A673 (cell line): ENCODE data around the gene WDR76. TPM values are rescaled to one million over a fixed set of nuclear protein-coding genes. Genes with fewer than 3 reads are reported as not detected.

Source experiments
- BruUV-seq: library from RNA; stranded (reverse); fragments of 400-500 nt; replicated peaks from 2 replicates; lab custom pipeline; 2021; lab: Mats Ljungman, UMichigan
- CTCF ChIA-PET: fragments of 300-600 bp; sonication (Branson Sonifier 250); formaldehyde crosslinking; loops from one replicate; lab custom pipeline; 2022; ENCODE audit warnings: antibody characterized with exemption; lab: Charles Lee
- POLR2A ChIA-PET: fragments of 300-600 bp; sonication (Branson Sonifier 250); formaldehyde crosslinking; loops from one replicate; lab custom pipeline; 2022; ENCODE audit warnings: antibody characterized with exemption; ENCODE audit not compliant: low non-redundant PET; lab: Charles Lee
- DNase-seq: peaks from one replicate; pipeline ENCODE4 v3.0.0-alpha.2; 2015; ENCODE audit warnings: low spot score
- H3K27ac ChIP-seq: fragments of 200-600 bp; sonication (generic); 2 replicates; pipeline ENCODE4 v1.5.1; 2016; ENCODE audit warnings: mixed run types, low read depth, mild to moderate bottlenecking, mixed read lengths, antibody characterized with exemption, low read length; ENCODE audit not compliant: poor library complexity, severe bottlenecking
- H3K27me3 ChIP-seq: fragments of 200-600 bp; sonication (generic); replicated peaks from 2 replicates; pipeline ENCODE4 v1.6.1; 2017; ENCODE audit warnings: mixed run types, low read depth, mild to moderate bottlenecking, mixed read lengths, antibody characterized with exemption, low read length; ENCODE audit not compliant: insufficient read depth, poor library complexity
- H3K36me3 ChIP-seq: fragments of 200-600 bp; sonication (generic); 2 replicates; pipeline ENCODE4 v1.6.1; 2016; ENCODE audit warnings: mixed run types, mild to moderate bottlenecking, mixed read lengths, antibody characterized with exemption, low read length; ENCODE audit not compliant: insufficient read depth, poor library complexity, severe bottlenecking
- H3K4me1 ChIP-seq: fragments of 200-600 bp; sonication (generic); 2 replicates; pipeline ENCODE4 v1.6.1; 2017; ENCODE audit warnings: mixed run types, mild to moderate bottlenecking, mixed read lengths, antibody characterized with exemption, low read length; ENCODE audit not compliant: insufficient read depth, poor library complexity, severe bottlenecking
- H3K4me3 ChIP-seq: fragments of 200-600 bp; sonication (generic); 2 replicates; pipeline ENCODE4 v1.5.1; 2016; ENCODE audit warnings: low read depth, mixed run types, mild to moderate bottlenecking, mixed read lengths, low read length; ENCODE audit not compliant: poor library complexity, severe bottlenecking
- H3K9me3 ChIP-seq: fragments of 200-600 bp; sonication (generic); 2 replicates; pipeline ENCODE4 v1.6.1; 2016; ENCODE audit warnings: mixed run types, low read depth, mild to moderate bottlenecking, mixed read lengths, antibody characterized with exemption, low read length; ENCODE audit not compliant: poor library complexity, severe bottlenecking
- EZH2 ChIP-seq: fragments of 200-600 bp; sonication (generic); IDR thresholded peaks from 2 replicates; pipeline ENCODE4 v1.6.1; 2017; ENCODE audit warnings: borderline replicate concordance, low read depth, mild to moderate bottlenecking, mixed read lengths, antibody characterized with exemption, low read length; ENCODE audit not compliant: poor library complexity, severe bottlenecking
- intact Hi-C: fragments of 100-400 bp; cut with micrococcal nuclease; formaldehyde crosslinking; loops from one replicate; pipeline ENCODE4 v1.10.0; 2022; ENCODE audit not compliant: unreplicated experiment
- total RNA-seq: library from RNA; stranded (reverse); gene quantifications from 2 replicates; pipeline ENCODE4 v1.2.3, GENCODE V29; 2021
- TF ChIP-seq, protein P1 (sequence below): fragments of 300-800, 200-600 bp; sonication (generic); conservative IDR thresholded peaks from 2 replicates; pipeline ENCODE4 v1.5.1; 2017; ENCODE audit warnings: low read depth, mild to moderate bottlenecking, antibody characterized with exemption, low read length, moderate library complexity, mixed read lengths

WDR76 gene
- total RNA-seq, 1 experiment from 2014 or later, result 65.2 TPM

GRCh38 chr15:43899928-43900327, 73.1 kb downstream of the WDR76 start:
- H3K4me1 ChIP-seq, result peaks cover 11% of the 10 kb centered on the region
- TF ChIP-seq, protein P1, sequence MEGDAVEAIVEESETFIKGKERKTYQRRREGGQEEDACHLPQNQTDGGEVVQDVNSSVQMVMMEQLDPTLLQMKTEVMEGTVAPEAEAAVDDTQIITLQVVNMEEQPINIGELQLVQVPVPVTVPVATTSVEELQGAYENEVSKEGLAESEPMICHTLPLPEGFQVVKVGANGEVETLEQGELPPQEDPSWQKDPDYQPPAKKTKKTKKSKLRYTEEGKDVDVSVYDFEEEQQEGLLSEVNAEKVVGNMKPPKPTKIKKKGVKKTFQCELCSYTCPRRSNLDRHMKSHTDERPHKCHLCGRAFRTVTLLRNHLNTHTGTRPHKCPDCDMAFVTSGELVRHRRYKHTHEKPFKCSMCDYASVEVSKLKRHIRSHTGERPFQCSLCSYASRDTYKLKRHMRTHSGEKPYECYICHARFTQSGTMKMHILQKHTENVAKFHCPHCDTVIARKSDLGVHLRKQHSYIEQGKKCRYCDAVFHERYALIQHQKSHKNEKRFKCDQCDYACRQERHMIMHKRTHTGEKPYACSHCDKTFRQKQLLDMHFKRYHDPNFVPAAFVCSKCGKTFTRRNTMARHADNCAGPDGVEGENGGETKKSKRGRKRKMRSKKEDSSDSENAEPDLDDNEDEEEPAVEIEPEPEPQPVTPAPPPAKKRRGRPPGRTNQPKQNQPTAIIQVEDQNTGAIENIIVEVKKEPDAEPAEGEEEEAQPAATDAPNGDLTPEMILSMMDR, result no peak
- no peak for TF ChIP-seq EZH2
- no peak for DNase-seq
- CTCF ChIA-PET, result no interaction called here
- H3K27me3 ChIP-seq, result no peaks in the 10 kb centered on the region
- no TSS peak for BruUV-seq
- intact Hi-C loops, result loop anchor here (5.0 kb wide), 1 partner anchor 317 kb away; no protein-coding TSS in a partner anchor
- POLR2A ChIA-PET, result no interaction called here
- H3K4me3 ChIP-seq, result no peak overlapping the region
- H3K27ac ChIP-seq, result peak overlapping the region; percentile 23
- no peaks in the 10 kb centered on the region for H3K36me3 ChIP-seq
- H3K9me3 ChIP-seq, result no peaks in the 10 kb centered on the region

DNA sequence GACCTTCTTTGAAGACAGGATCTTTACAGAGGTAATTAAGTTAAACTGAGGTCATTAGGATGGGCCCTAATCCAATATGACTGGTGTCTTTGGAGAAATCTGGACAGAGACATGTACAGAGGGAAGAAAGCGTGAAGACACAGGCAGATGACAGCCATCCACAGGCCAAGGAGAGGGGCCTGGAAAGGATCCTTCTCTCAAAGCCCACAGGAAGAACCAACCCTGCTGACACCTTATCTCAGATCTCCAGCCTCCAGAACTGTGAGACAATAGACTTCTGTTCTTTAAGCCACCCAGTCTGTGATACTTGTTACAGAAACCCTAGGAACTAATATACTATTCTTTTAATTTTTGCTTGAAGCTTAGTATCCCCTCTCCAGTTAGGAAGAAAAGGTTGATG, 74.2 kb downstream of the WDR76 start:
- no peak for TF ChIP-seq EZH2
- TF ChIP-seq, protein P1, result no peak
- no peaks in the 10 kb centered on the region for H3K9me3 ChIP-seq
- DNase-seq, result no peak
- ChIA-PET CTCF (no interaction called here), POLR2A (no interaction called here)
- no peaks in the 10 kb centered on the region for H3K36me3 ChIP-seq
- H3K27me3 ChIP-seq, result no peaks in the 10 kb centered on the region
- intact Hi-C loops, result loop anchor here (5.0 kb wide), 1 partner anchor 316 kb away; no protein-coding TSS in a partner anchor
- no TSS peak for BruUV-seq
- H3K27ac ChIP-seq, result no peak overlapping the region
- peaks cover 11% of the 10 kb centered on the region for H3K4me1 ChIP-seq
- H3K4me3 ChIP-seq, result no peak overlapping the region

- no peak for TF ChIP-seq EZH2
- TF ChIP-seq, protein P1, result no peak
- H3K9me3 ChIP-seq, result no peaks in the 10 kb centered on the region
- DNase-seq, result peak; percentile 48
- H3K27ac ChIP-seq, result no peak overlapping the region
- ChIA-PET CTCF (interaction anchor here (1.4 kb wide), 1 partner anchor 18 kb away, joined by 3 read pairs; no protein-coding TSS in a partner anchor), POLR2A (no interaction called here)
- no peak overlapping the region for H3K4me3 ChIP-seq
- intact Hi-C loops, result loop anchor here (5.0 kb wide), 1 partner anchor 316 kb away; no protein-coding TSS in a partner anchor
- H3K27me3 ChIP-seq, result no peaks in the 10 kb centered on the region
- BruUV-seq, result no TSS peak
- peaks cover 11% of the 10 kb centered on the region for H3K4me1 ChIP-seq
- no peaks in the 10 kb centered on the region for H3K36me3 ChIP-seq
Observed at GRCh38 chr15:43901495-43901894, 74.7 kb downstream of the WDR76 start.
